Measurements from ENCODE around the gene SPATA17.

SPATA17 gene

DNA sequence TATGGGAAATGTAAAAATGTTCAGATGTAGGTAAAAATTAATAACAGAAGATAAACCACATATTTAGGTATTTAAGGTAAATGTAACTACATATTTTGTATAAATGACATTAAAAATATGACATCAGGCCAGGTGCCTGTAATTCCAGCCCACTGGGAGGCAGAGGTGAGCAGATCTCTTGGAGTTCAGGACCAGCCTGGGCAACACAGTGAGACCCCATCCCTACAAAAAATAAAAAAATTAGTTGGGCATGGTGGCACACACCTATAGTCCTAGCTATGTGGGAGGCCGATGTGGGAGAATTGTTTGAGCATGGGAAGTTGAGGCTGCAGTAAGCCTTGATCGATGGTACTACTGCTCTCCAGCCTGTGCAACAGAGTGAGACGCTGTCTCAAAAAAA is 216.5 kb downstream of the SPATA17 start:
- no peak overlapping the region for H3K27ac Mint-ChIP-seq
- H3K4me1 Mint-ChIP-seq (ENCODE audit: low read depth) = no peaks in the 10 kb centered on the region
- H3K4me3 Mint-ChIP-seq = no peak overlapping the region
- H3K36me3 Mint-ChIP-seq (ENCODE audit: low read depth) = no peaks in the 10 kb centered on the region
- no peaks in the 10 kb centered on the region for H3K9me3 Mint-ChIP-seq
- H3K27me3 Mint-ChIP-seq = no peaks in the 10 kb centered on the region
- no peak for DNase-seq

DNA sequence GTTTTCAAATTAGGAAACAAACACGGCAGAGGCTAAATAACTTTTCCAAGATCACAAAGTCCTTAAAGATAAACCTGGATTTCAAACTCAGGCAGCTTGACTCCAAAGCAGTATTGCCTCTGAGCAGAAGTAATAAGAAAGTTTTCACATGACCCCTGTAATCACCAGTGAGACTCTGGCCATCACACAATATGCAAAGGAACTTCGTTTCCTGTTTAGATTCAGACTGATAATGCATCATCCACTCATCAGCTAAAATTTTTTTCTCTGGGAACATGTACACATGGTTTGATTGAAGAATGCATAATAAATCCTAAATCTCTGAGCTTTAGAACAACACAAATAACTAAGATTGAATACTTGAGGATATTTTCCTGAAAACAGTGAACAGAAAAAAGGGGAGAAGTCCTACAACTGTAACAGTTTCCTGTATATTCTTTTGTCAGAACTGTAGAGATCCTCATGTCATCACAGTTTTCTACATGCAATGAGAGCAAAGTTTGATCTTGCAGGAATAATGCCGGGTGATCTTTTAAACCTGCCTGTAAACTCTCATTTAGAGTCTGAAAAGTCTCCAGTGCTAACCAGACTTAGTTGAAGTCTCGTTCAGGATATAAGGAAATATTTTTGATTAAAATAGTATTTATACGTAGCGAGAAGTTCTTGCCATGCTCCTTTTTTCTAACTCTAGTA is 225.3 kb downstream of the SPATA17 start:
- Mint-ChIP-seq H3K4me1 (ENCODE audit: low read depth) (no peaks in the 10 kb centered on the region), H3K27ac (no peak overlapping the region)
- DNase-seq = no peak

DNA sequence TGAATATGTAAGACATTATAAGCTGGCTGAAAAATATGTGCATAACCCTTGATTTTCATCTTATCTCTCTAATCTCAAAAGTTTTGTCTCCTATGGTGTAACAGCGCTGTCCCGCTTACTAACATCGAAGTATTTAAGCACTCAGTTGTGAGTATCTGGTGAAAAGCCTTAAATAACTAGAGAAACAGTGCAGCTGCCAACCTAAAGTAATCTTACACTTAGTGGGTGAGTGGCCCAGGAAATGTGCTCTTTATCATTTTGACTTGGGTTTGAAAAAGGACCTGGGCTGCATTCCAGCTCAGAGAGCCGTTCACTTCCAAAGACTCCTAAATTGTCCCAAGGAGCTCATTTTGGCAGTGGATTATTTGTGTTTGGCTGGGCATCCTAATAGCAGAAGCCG is 225.9 kb downstream of the SPATA17 start:
- H3K27me3 Mint-ChIP-seq = no peaks in the 10 kb centered on the region
- no peak overlapping the region for H3K27ac Mint-ChIP-seq
- DNase-seq = no peak
- no peak overlapping the region for H3K4me3 Mint-ChIP-seq
- H3K4me1 Mint-ChIP-seq (ENCODE audit: low read depth) = no peaks in the 10 kb centered on the region
- H3K9me3 Mint-ChIP-seq = peaks cover 9% of the 10 kb centered on the region
- no peaks in the 10 kb centered on the region for H3K36me3 Mint-ChIP-seq (ENCODE audit: low read depth)

More for the DNA sequence above, 225.3 kb downstream of the SPATA17 start:
- Mint-ChIP-seq H3K36me3 (ENCODE audit: low read depth) (no peaks in the 10 kb centered on the region), H3K27me3 (no peaks in the 10 kb centered on the region), H3K9me3 (peaks cover 9% of the 10 kb centered on the region), H3K4me3 (no peak overlapping the region)

DNA sequence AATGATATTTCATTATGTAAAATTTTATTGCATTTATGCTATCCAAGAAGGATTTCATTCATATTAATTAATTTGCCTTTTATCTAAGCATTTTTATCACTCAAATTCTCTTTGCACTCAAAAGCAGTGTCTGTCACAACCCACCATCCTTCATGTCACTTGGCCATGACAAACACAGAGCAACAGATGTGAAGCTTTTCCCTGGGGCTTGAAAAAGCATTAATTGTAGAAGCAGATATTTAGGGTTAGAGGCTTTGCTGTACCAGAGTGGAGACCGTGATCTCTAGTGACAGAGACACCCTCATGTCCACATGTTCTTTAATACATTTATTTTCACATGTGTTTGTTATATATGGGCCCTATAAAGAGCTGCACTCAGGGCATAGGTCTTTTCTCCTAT is 230.5 kb downstream of the SPATA17 start:
- Mint-ChIP-seq H3K9me3 (peaks cover 7% of the 10 kb centered on the region), H3K36me3 (ENCODE audit: low read depth) (no peaks in the 10 kb centered on the region), H3K4me3 (no peak overlapping the region), H3K4me1 (ENCODE audit: low read depth) (no peaks in the 10 kb centered on the region), H3K27me3 (no peaks in the 10 kb centered on the region), H3K27ac (no peak overlapping the region)
- DNase-seq = no peak

DNA sequence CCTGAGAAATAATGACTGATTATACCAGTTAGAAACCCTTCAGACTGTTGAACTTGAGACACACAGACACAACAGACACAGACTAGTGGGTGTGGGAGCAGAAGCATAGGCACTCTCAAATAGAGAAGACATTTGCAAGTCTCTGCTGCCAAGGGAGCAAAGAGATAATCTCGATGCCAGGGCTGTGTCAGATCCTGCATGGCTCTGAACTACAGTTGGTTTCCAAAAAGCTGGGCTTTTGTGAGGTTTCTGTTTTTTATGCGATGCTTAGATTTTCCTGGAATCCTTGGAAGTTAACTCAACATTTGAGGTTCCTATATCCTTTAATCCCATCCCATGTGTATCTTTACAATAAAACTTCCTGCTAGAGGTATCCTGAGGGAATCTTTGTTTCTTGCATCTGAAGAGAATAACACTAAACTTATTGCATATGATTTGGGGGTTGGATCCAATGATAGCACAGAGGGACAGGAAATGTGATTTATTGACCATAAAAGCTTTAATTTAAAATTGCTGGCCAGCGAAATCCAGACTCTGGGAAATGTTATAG is 236.4 kb downstream of the SPATA17 start:
- Mint-ChIP-seq H3K4me3 (no peak overlapping the region), H3K36me3 (ENCODE audit: low read depth) (no peaks in the 10 kb centered on the region), H3K4me1 (ENCODE audit: low read depth) (no peaks in the 10 kb centered on the region), H3K9me3 (peaks cover 2% of the 10 kb centered on the region), H3K27me3 (no peaks in the 10 kb centered on the region), H3K27ac (no peak overlapping the region)
- no peak for DNase-seq

DNA sequence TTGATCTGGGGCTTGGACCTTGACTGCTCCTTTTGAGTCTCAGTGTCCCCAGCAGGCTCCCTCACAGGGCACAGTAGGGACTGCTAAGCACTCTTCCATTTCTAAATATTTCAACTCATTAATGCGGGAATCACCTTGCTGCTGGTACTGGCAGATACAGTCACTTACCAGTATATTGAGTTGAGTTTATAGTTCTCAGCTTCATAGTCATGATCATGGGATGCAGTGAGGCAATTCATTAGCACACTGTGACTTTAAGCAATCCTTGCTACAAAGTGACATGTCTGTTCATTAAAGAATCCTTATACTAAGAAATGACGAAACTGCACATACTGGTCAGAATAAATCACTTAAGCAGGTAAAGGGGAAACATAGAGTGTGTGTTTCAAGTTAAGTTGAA is 240.8 kb downstream of the SPATA17 start:
- no peak for DNase-seq
- H3K4me3 Mint-ChIP-seq = no peak overlapping the region
- H3K27ac Mint-ChIP-seq = no peak overlapping the region
- no peaks in the 10 kb centered on the region for H3K36me3 Mint-ChIP-seq (ENCODE audit: low read depth)
- no peaks in the 10 kb centered on the region for H3K27me3 Mint-ChIP-seq
- H3K9me3 Mint-ChIP-seq = peaks cover 2% of the 10 kb centered on the region
- H3K4me1 Mint-ChIP-seq (ENCODE audit: low read depth) = no peaks in the 10 kb centered on the region

DNA sequence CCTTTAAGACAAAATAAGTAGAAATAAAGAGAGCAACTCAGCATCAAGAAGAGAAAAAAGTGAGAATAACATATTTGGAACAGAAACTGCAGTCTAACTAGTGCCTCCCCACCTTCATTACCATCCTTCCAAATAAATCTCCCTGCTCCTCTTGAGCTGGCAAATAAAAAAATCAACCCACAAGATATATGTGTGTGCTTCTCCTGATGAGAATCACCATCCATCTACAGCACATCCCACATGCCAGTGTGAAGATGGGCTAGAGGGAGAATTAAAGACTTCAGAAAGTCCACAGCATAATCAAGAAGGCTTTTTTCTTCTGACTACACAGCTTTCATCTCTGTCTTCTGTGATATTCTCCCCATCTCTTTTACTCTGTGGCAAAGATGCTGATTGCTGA is 244.1 kb downstream of the SPATA17 start:
- no peak for DNase-seq
- H3K4me3 Mint-ChIP-seq = no peak overlapping the region
- no peaks in the 10 kb centered on the region for H3K36me3 Mint-ChIP-seq (ENCODE audit: low read depth)
- no peaks in the 10 kb centered on the region for H3K27me3 Mint-ChIP-seq
- no peak overlapping the region for H3K27ac Mint-ChIP-seq
- H3K4me1 Mint-ChIP-seq (ENCODE audit: low read depth) = no peaks in the 10 kb centered on the region
- H3K9me3 Mint-ChIP-seq = peaks cover 2% of the 10 kb centered on the region

DNA sequence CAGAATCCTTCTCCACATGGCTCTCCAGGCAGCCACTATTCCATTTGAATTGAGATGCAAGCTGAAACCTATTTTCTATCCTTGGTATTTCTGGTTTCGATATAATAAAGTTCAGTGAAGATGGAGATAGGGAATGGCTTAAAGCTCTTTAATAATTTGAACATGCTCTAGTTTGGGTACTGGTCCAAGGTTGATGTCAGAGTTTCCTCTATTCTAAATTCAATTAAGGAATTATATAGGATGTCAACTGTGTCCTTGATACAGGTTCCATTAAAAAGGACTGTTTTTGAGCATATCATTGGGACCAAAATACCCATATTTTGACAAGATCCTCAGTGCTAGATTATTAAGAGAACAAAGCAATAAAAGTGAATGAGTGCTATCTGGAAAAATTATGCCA is 245.3 kb downstream of the SPATA17 start:
- no peak for DNase-seq
- Mint-ChIP-seq H3K27ac (no peak overlapping the region), H3K4me1 (ENCODE audit: low read depth) (no peaks in the 10 kb centered on the region), H3K9me3 (peaks cover 2% of the 10 kb centered on the region), H3K27me3 (no peaks in the 10 kb centered on the region), H3K4me3 (no peak overlapping the region), H3K36me3 (ENCODE audit: low read depth) (no peaks in the 10 kb centered on the region)

DNA sequence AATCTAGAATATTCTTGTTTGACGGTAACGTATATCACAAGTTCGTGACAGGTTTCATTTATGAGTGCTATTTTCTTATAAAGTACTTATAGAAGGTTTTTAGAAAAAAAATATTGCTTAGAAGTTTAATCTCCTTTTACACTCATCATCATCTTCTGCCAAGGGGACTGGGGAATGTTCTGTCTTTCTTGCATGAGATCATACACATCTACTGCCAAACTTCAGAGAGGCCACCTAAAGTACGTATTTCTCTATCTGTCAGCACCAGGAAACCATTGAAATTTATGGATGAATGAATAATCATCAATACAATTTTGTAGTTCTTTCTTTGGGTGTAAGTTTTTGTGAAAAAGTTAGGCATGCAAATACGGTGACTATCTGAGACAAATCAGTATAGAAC is 245.8 kb downstream of the SPATA17 start:
- Mint-ChIP-seq H3K27me3 (no peaks in the 10 kb centered on the region), H3K36me3 (ENCODE audit: low read depth) (no peaks in the 10 kb centered on the region), H3K4me1 (ENCODE audit: low read depth) (no peaks in the 10 kb centered on the region), H3K9me3 (no peaks in the 10 kb centered on the region), H3K27ac (no peak overlapping the region), H3K4me3 (no peak overlapping the region)
- no peak for DNase-seq

DNA sequence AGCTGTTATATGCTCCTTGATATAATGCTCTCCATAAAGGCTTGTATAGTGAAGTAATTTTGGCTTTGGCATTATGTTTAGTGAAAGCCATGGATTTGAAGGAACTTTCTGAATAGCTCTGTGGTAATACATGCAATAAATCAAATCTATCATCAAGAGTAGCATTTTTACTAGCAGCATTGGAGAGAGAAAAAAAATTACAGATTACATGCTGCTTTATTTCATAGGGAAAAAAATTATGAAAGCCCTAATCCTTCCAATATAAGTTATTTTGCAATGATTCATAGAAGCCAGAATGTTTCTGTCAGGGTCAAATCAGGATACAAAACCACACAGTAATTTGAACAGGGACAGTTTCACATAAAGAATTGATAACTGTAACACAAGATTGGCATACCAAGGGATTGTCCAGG is 250.0 kb downstream of the SPATA17 start:
- Mint-ChIP-seq H3K36me3 (ENCODE audit: low read depth) (no peaks in the 10 kb centered on the region), H3K9me3 (no peaks in the 10 kb centered on the region)

DNA sequence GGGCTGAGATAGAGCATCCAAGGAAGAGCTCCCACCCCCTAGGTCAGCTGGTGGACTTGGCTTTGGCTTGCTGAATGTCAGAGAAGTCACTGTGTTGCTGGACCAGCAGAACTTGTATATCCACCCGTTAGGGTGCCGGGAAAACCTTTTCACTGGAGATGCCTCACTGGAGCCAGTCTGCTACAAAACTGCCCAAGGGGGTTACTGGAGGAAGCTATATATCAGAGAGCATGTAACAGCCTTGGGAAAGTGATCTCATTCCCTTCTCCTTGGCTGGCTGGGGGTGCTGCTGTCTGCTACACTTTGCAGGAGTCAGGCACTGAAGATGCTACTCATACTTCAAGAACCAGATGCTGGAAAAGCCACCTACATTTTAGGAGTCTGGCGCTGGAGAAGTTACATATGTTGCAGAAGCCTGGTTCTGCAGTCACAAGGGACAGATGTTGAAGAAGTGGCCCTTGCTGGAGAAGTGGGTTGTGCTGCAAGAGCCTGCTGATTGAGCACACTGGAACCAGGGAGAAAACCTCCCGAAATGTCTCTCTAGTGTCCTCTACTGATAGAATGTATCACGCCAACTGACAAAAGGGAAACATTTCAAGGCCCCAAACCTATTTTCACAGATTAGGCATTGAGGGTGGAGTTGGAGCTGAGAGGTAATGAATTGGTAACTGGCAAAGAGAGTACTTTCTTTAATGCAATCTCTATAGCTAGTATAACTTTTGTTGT is 250.6 kb downstream of the SPATA17 start:
- Mint-ChIP-seq H3K9me3 (peaks cover under 1% of the 10 kb centered on the region), H3K4me1 (ENCODE audit: low read depth) (no peaks in the 10 kb centered on the region), H3K27me3 (no peaks in the 10 kb centered on the region), H3K4me3 (no peak overlapping the region), H3K27ac (no peak overlapping the region), H3K36me3 (ENCODE audit: low read depth) (no peaks in the 10 kb centered on the region)
- DNase-seq = no peak

More for the DNA sequence above, 250.0 kb downstream of the SPATA17 start:
- Mint-ChIP-seq H3K4me1 (ENCODE audit: low read depth) (no peaks in the 10 kb centered on the region), H3K4me3 (no peak overlapping the region), H3K27me3 (no peaks in the 10 kb centered on the region), H3K27ac (no peak overlapping the region)
- DNase-seq = no peak

DNA sequence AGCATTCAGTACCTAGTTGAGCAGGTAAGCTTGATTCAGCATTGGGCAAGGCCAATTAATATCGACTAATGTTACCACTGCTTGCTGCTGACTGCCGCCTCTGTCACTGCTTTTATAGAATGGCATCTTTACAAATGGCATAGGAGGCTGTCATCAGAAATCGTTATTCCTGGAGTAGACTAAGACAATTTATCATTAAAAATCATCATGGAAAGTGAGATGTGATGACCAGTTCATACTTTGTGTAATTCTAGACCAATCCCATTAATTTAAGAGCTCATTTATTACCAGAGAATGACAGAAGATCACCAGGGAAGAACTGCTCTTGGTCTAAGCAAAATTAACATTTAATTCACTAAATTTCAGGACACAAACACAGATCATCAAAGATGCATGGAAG is 254.0 kb downstream of the SPATA17 start:
- Mint-ChIP-seq H3K4me3 (no peak overlapping the region), H3K27ac (no peak overlapping the region), H3K36me3 (ENCODE audit: low read depth) (no peaks in the 10 kb centered on the region), H3K9me3 (peaks cover 6% of the 10 kb centered on the region), H3K4me1 (ENCODE audit: low read depth) (no peaks in the 10 kb centered on the region), H3K27me3 (no peaks in the 10 kb centered on the region)
- no peak for DNase-seq

DNA sequence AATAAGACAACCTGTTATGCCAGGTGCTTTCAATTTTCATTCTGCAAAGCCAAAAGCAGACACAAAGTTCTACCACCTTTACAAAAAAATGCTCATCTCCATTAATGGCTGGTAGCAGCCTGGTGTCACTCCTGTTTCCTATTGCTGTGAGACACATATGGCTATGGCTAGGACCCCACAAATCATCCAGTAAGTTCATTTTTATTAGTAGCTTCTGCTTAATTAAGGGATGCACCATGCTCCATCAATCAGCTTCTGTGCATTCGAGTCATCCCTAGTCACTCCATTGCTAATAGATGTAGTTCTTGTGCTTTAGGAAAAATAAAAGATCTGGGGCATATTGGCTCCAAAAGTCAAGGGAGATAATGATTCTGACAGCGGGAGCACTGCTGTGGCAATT is 257.2 kb downstream of the SPATA17 start:
- no peaks in the 10 kb centered on the region for H3K27me3 Mint-ChIP-seq
- H3K9me3 Mint-ChIP-seq = peaks cover 6% of the 10 kb centered on the region
- H3K4me3 Mint-ChIP-seq = no peak overlapping the region
- DNase-seq = no peak
- no peaks in the 10 kb centered on the region for H3K4me1 Mint-ChIP-seq (ENCODE audit: low read depth)
- no peaks in the 10 kb centered on the region for H3K36me3 Mint-ChIP-seq (ENCODE audit: low read depth)
- H3K27ac Mint-ChIP-seq = no peak overlapping the region

DNA sequence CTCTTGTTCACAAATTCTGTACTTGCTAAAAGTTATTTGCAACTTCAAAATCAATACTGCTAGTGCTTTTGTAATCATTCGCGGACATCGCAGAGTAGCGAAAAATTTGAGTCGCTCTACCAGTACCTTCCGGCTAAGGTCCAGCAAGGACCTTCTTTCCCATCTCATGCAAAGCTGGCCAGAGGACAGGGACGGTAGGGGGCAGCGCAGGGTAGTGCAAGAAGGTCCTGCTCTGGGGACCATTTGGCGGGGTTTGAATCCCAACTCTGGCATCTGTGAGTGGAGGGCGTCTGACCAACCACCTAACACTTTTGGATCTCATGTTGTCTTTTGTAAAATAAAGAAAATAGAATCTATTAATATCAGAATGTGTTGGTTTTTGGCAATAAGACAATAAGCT is 258.3 kb downstream of the SPATA17 start:
- Mint-ChIP-seq H3K36me3 (ENCODE audit: low read depth) (no peaks in the 10 kb centered on the region), H3K4me1 (ENCODE audit: low read depth) (no peaks in the 10 kb centered on the region), H3K4me3 (no peak overlapping the region), H3K27me3 (no peaks in the 10 kb centered on the region), H3K9me3 (peaks cover 6% of the 10 kb centered on the region), H3K27ac (no peak overlapping the region)
- no peak for DNase-seq

DNA sequence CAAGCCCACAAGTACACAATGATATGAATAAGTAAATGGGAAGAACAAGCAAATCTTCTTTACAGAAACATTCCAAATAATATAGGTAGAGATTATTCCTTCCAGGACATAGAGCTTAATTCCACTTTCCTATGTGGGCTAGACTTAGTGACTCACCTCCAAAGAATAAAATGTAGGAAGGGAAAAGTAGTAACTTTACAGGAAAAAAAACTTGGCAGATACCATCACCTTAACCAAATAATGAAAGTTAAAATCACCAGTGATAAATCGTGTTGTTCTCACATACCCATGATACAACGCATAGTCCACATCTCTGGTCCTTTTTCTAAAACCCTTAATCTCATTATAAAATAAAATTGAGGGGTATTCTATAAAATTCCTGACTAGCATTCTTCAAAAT is 260.8 kb downstream of the SPATA17 start:
- Mint-ChIP-seq H3K27ac (no peak overlapping the region), H3K9me3 (peaks cover 4% of the 10 kb centered on the region), H3K4me1 (ENCODE audit: low read depth) (no peaks in the 10 kb centered on the region), H3K27me3 (no peaks in the 10 kb centered on the region), H3K4me3 (no peak overlapping the region), H3K36me3 (ENCODE audit: low read depth) (no peaks in the 10 kb centered on the region)
- no peak for DNase-seq
